Smooth muscle cell (in vitro differentiated cells): Measurements from ENCODE around the gene MUSK. TPM values are rescaled to one million over a fixed set of nuclear protein-coding genes. Genes with fewer than 3 reads are reported as not detected.

ENCODE experiments used
- DNase-seq: peaks from one replicate; lab custom pipeline; 2025; ENCODE audit not compliant: unreplicated experiment; lab: John Stamatoyannopoulos, UW
- H2AFZ ChIP-seq: fragments of 200-600 bp; sonication (generic); 2 replicates; pipeline ENCODE4 v1.6.0; 2016; ENCODE audit warnings: antibody characterized with exemption, low read depth, mild to moderate bottlenecking
- H3F3A ChIP-seq: fragments of 200-600 bp; sonication (generic); 2 replicates; pipeline ENCODE4 v1.6.0; 2017; ENCODE audit warnings: antibody characterized with exemption, low read depth
- H3K27ac ChIP-seq: fragments of 200-600 bp; sonication (generic); 2 replicates; pipeline ENCODE4 v1.5.1; 2016; ENCODE audit warnings: low read depth, mild to moderate bottlenecking
- H3K27me3 ChIP-seq: fragments of 200-600 bp; sonication (generic); 2 replicates; pipeline ENCODE4 v1.6.1; 2016; ENCODE audit warnings: low read depth, mild to moderate bottlenecking
- H3K36me3 ChIP-seq: fragments of 200-600 bp; sonication (generic); 2 replicates; pipeline ENCODE4 v1.5.1; 2016; ENCODE audit warnings: low read depth
- H3K4me1 ChIP-seq: fragments of 200-600 bp; sonication (generic); 2 replicates; pipeline ENCODE4 v1.5.1; 2016; ENCODE audit warnings: low read depth
- H3K4me2 ChIP-seq: fragments of 200-600 bp; sonication (generic); 2 replicates; pipeline ENCODE4 v1.6.0; 2016; ENCODE audit warnings: mild to moderate bottlenecking
- H3K4me3 ChIP-seq: fragments of 200-600 bp; sonication (generic); 2 replicates; pipeline ENCODE4 v1.5.1; 2016; ENCODE audit warnings: mild to moderate bottlenecking
- H3K79me2 ChIP-seq: fragments of 200-600 bp; sonication (generic); 2 replicates; pipeline ENCODE4 v1.6.0; 2016; ENCODE audit warnings: low read depth, mild to moderate bottlenecking
- H3K9ac ChIP-seq: fragments of 200-600 bp; sonication (generic); 2 replicates; pipeline ENCODE4 v1.6.0; 2016; ENCODE audit warnings: low read depth
- H3K9me3 ChIP-seq: fragments of 200-600 bp; sonication (generic); replicated peaks from 2 replicates; pipeline ENCODE4 v1.5.1; 2016; ENCODE audit warnings: low read depth
- H4K20me1 ChIP-seq: fragments of 200-600 bp; sonication (generic); 2 replicates; pipeline ENCODE4 v1.6.0; 2016; ENCODE audit warnings: low read depth
- WGBS: methylation state at CpG from one replicate; pipeline ENCODE4 v1.1.7; 2016; ENCODE audit warnings: low lambda C conversion rate; 5-methylcytosine and 5-hydroxymethylcytosine counted together
- polyA plus RNA-seq: library from polyadenylated mRNA; unstranded; fragments of >200 nt; fragmentation: Nextera tagmentation; extraction: Ambion mirVana; gene quantifications from 2 replicates; pipeline ENCODE4 v1.2.1, GENCODE V29; 2016
- total RNA-seq: library from RNA; depleted of rRNA; stranded (reverse); fragments of >200 nt; gene quantifications from 2 replicates; pipeline ENCODE4 v1.2.3, GENCODE V29; 2014
- TF ChIP-seq, protein P1 (sequence below): fragments of 200-600 bp; sonication (generic); IDR thresholded peaks from 2 replicates; pipeline ENCODE4 v1.5.1; 2017; ENCODE audit warnings: borderline replicate concordance, mild to moderate bottlenecking, antibody characterized with exemption; ENCODE audit not compliant: insufficient read depth, poor library complexity, severe bottlenecking

The MUSK gene
- total and polyA plus RNA-seq, 2 experiments from 2014 or later = not detected

DNA sequence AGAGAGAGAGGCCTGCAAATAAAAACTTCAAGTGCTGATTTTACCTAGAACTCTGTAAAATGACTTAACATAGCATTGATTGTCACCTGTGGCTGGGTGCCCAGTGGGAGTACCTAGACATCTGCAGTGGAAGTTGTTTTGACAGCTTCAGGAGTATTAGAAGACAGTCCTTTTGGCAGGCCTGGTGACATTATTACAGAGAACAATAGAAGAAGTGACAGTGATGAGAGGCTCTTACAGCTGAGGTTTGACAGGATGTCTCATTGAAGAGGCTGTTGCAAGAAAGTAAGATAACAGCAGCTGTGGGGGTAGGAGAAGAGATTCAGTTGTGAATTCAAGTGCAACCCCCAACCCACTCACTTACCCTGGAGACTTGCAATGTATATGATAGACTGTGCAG lies 27.9 kb upstream of the MUSK start:
- no peak for DNase-seq
- Histone ChIP-seq H3K4me3 (no peak overlapping the region), H3K9ac (no peak overlapping the region), H3K27me3 (no peaks in the 10 kb centered on the region), H3F3A (no peaks in the 10 kb centered on the region), H3K9me3 (no peaks in the 10 kb centered on the region), H3K4me2 (no peak overlapping the region), H3K27ac (no peak overlapping the region), H3K4me1 (no peaks in the 10 kb centered on the region), H2AFZ (no peak overlapping the region), H3K79me2 (no peaks in the 10 kb centered on the region), H3K36me3 (no peaks in the 10 kb centered on the region), H4K20me1 (no peaks in the 10 kb centered on the region)
- TF ChIP-seq, protein P1, sequence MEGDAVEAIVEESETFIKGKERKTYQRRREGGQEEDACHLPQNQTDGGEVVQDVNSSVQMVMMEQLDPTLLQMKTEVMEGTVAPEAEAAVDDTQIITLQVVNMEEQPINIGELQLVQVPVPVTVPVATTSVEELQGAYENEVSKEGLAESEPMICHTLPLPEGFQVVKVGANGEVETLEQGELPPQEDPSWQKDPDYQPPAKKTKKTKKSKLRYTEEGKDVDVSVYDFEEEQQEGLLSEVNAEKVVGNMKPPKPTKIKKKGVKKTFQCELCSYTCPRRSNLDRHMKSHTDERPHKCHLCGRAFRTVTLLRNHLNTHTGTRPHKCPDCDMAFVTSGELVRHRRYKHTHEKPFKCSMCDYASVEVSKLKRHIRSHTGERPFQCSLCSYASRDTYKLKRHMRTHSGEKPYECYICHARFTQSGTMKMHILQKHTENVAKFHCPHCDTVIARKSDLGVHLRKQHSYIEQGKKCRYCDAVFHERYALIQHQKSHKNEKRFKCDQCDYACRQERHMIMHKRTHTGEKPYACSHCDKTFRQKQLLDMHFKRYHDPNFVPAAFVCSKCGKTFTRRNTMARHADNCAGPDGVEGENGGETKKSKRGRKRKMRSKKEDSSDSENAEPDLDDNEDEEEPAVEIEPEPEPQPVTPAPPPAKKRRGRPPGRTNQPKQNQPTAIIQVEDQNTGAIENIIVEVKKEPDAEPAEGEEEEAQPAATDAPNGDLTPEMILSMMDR = no peak

DNA sequence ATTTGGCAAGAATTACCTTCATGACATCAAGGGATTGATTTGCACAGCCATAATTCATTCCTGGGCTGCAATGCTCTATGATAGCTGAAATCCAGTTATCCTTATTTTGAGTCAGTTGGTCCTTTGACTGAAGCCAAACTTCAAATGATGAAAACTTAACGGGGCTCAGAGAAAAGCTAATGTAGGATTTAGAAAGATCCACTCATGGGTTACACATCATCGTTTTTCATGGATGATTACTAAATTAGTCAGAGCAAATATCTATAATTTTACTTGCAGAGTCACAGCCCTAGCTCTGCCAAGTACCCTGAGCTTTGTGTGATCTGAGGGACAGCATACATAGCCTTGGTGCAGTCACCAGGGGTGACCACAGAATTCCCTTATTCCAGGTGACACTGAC lies 27.3 kb upstream of the MUSK start:
- H3K9ac ChIP-seq = no peak overlapping the region
- no peak overlapping the region for H3K27ac ChIP-seq
- H4K20me1 ChIP-seq = no peaks in the 10 kb centered on the region
- H3K79me2 ChIP-seq = no peaks in the 10 kb centered on the region
- WGBS = 69% methylated on average over 2 of the region's 2 CpGs
- TF ChIP-seq, protein P1 = no peak
- DNase-seq = no peak
- H3K36me3 ChIP-seq = no peaks in the 10 kb centered on the region
- no peak overlapping the region for H3K4me3 ChIP-seq
- no peaks in the 10 kb centered on the region for H3K4me1 ChIP-seq
- no peaks in the 10 kb centered on the region for H3K27me3 ChIP-seq
- H3F3A ChIP-seq = no peaks in the 10 kb centered on the region
- no peaks in the 10 kb centered on the region for H3K9me3 ChIP-seq
- no peak overlapping the region for H3K4me2 ChIP-seq
- no peak overlapping the region for H2AFZ ChIP-seq

DNA sequence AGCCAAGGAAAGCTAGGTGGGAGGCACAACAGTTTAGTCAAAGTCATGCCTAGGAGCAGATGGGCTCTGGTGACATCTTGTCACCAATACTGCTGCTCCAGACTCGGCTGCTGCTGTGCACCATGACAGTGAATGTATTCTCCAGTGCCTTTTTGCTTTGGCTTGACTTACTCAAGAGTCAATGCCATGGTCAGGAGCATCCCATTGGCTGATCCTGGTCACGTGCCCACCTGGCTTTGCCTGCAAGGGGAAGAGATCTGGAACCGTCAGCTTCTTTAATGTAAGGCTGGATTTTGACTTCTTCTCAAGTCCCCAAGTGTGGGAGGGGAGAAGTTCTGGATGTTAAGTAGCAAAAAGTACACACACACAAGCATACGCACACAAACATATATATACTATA lies 19.9 kb upstream of the MUSK start:
- peaks cover under 1% of the 10 kb centered on the region for H3K27me3 ChIP-seq
- no peak overlapping the region for H3K4me3 ChIP-seq
- peaks cover 12% of the 10 kb centered on the region for H3F3A ChIP-seq
- H3K4me1 ChIP-seq = no peaks in the 10 kb centered on the region
- no peaks in the 10 kb centered on the region for H4K20me1 ChIP-seq
- H3K9ac ChIP-seq = no peak overlapping the region
- DNase-seq = no peak
- WGBS = 95% methylated on average over 4 of the region's 4 CpGs
- no peaks in the 10 kb centered on the region for H3K9me3 ChIP-seq
- H2AFZ ChIP-seq = no peak overlapping the region
- no peaks in the 10 kb centered on the region for H3K36me3 ChIP-seq
- TF ChIP-seq, protein P1 = no peak
- H3K27ac ChIP-seq = no peak overlapping the region
- H3K79me2 ChIP-seq = no peaks in the 10 kb centered on the region
- no peak overlapping the region for H3K4me2 ChIP-seq

DNA sequence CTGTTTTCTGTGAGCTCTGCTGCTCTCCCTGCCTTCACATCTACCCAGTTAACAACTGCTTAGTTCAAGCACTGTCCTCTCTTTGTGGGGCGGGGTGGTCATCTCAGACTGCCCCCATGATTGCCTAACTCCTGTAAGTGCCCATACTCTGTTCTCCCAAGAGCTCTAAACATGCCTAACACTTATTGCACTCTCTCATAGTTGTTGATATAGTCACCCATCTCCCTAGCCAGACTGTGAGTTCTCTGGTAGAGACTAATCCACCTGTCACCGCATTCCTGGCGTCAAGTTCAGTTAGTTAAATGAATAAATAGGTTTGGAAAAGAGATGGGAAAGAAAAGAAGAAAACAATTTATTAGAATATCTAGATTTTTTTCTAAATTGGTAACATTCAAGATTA lies 18.3 kb upstream of the MUSK start:
- Histone ChIP-seq H3K4me2 (no peak overlapping the region), H3K27ac (peak overlapping the region; percentile 63), H3K9ac (peak overlapping the region; percentile 3), H3K4me3 (no peak overlapping the region), H3K4me1 (no peaks in the 10 kb centered on the region), H3K27me3 (peaks cover 9% of the 10 kb centered on the region), H4K20me1 (no peaks in the 10 kb centered on the region), H3F3A (peaks cover 12% of the 10 kb centered on the region), H3K79me2 (no peaks in the 10 kb centered on the region), H2AFZ (no peak overlapping the region), H3K36me3 (no peaks in the 10 kb centered on the region), H3K9me3 (no peaks in the 10 kb centered on the region)
- DNase-seq = no peak
- TF ChIP-seq, protein P1 = no peak
- WGBS = 80% methylated on average over 3 of the region's 3 CpGs
